A673 (cell line): ENCODE measurements around the gene VWA8. TPM values are rescaled to one million over a fixed set of nuclear protein-coding genes. Genes with fewer than 3 reads are reported as not detected.

Experiments used
- BruUV-seq: library from RNA; stranded (reverse); fragments of 400-500 nt; replicated peaks from 2 replicates; lab custom pipeline; 2021; lab: Mats Ljungman, UMichigan
- CTCF ChIA-PET: fragments of 300-600 bp; sonication (Branson Sonifier 250); formaldehyde crosslinking; loops from one replicate; lab custom pipeline; 2022; ENCODE audit warnings: antibody characterized with exemption; lab: Charles Lee
- POLR2A ChIA-PET: fragments of 300-600 bp; sonication (Branson Sonifier 250); formaldehyde crosslinking; loops from one replicate; lab custom pipeline; 2022; ENCODE audit warnings: antibody characterized with exemption; ENCODE audit not compliant: low non-redundant PET; lab: Charles Lee
- DNase-seq: peaks from one replicate; pipeline ENCODE4 v3.0.0-alpha.2; 2015; ENCODE audit warnings: low spot score
- H3K27ac ChIP-seq: fragments of 200-600 bp; sonication (generic); 2 replicates; pipeline ENCODE4 v1.5.1; 2016; ENCODE audit warnings: mixed run types, low read depth, mild to moderate bottlenecking, mixed read lengths, antibody characterized with exemption, low read length; ENCODE audit not compliant: poor library complexity, severe bottlenecking
- H3K27me3 ChIP-seq: fragments of 200-600 bp; sonication (generic); replicated peaks from 2 replicates; pipeline ENCODE4 v1.6.1; 2017; ENCODE audit warnings: mixed run types, low read depth, mild to moderate bottlenecking, mixed read lengths, antibody characterized with exemption, low read length; ENCODE audit not compliant: insufficient read depth, poor library complexity
- H3K36me3 ChIP-seq: fragments of 200-600 bp; sonication (generic); 2 replicates; pipeline ENCODE4 v1.6.1; 2016; ENCODE audit warnings: mixed run types, mild to moderate bottlenecking, mixed read lengths, antibody characterized with exemption, low read length; ENCODE audit not compliant: insufficient read depth, poor library complexity, severe bottlenecking
- H3K4me1 ChIP-seq: fragments of 200-600 bp; sonication (generic); 2 replicates; pipeline ENCODE4 v1.6.1; 2017; ENCODE audit warnings: mixed run types, mild to moderate bottlenecking, mixed read lengths, antibody characterized with exemption, low read length; ENCODE audit not compliant: insufficient read depth, poor library complexity, severe bottlenecking
- H3K4me3 ChIP-seq: fragments of 200-600 bp; sonication (generic); 2 replicates; pipeline ENCODE4 v1.5.1; 2016; ENCODE audit warnings: low read depth, mixed run types, mild to moderate bottlenecking, mixed read lengths, low read length; ENCODE audit not compliant: poor library complexity, severe bottlenecking
- H3K9me3 ChIP-seq: fragments of 200-600 bp; sonication (generic); 2 replicates; pipeline ENCODE4 v1.6.1; 2016; ENCODE audit warnings: mixed run types, low read depth, mild to moderate bottlenecking, mixed read lengths, antibody characterized with exemption, low read length; ENCODE audit not compliant: poor library complexity, severe bottlenecking
- CTCF ChIP-seq: fragments of 300-800, 200-600 bp; sonication (generic); conservative IDR thresholded peaks from 2 replicates; pipeline ENCODE4 v1.5.1; 2017; ENCODE audit warnings: low read depth, mild to moderate bottlenecking, antibody characterized with exemption, low read length, moderate library complexity, mixed read lengths
- EZH2 ChIP-seq: fragments of 200-600 bp; sonication (generic); IDR thresholded peaks from 2 replicates; pipeline ENCODE4 v1.6.1; 2017; ENCODE audit warnings: borderline replicate concordance, low read depth, mild to moderate bottlenecking, mixed read lengths, antibody characterized with exemption, low read length; ENCODE audit not compliant: poor library complexity, severe bottlenecking
- intact Hi-C: fragments of 100-400 bp; cut with micrococcal nuclease; formaldehyde crosslinking; loops from one replicate; pipeline ENCODE4 v1.10.0; 2022; ENCODE audit not compliant: unreplicated experiment
- total RNA-seq: library from RNA; stranded (reverse); gene quantifications from 2 replicates; pipeline ENCODE4 v1.2.3, GENCODE V29; 2021

VWA8 gene
- total RNA-seq, 1 experiment from 2014 or later: 18.5 TPM

GRCh38 chr13:41785402-41786172, 175.3 kb downstream of the VWA8 start:
- Histone ChIP-seq H3K9me3 (no peaks in the 10 kb centered on the region), H3K27ac (no peak overlapping the region), H3K4me1 (peaks cover 7% of the 10 kb centered on the region), H3K27me3 (no peaks in the 10 kb centered on the region), H3K4me3 (no peak overlapping the region), H3K36me3 (no peaks in the 10 kb centered on the region)
- DNase-seq: no peak
- CTCF ChIA-PET: no interaction called here
- intact Hi-C loops: no loop called here
- TF ChIP-seq CTCF: no peak
- no peak for TF ChIP-seq EZH2
- BruUV-seq: no TSS peak
- POLR2A ChIA-PET: no interaction called here

- no peak for DNase-seq
- H3K27me3 ChIP-seq: no peaks in the 10 kb centered on the region
- ChIA-PET CTCF (no interaction called here), POLR2A (no interaction called here)
- H3K36me3 ChIP-seq: no peaks in the 10 kb centered on the region
- BruUV-seq: no TSS peak
- intact Hi-C loops: no loop called here
- H3K27ac ChIP-seq: no peak overlapping the region
- H3K9me3 ChIP-seq: no peaks in the 10 kb centered on the region
- H3K4me1 ChIP-seq: peaks cover 7% of the 10 kb centered on the region
- no peak overlapping the region for H3K4me3 ChIP-seq
- TF ChIP-seq CTCF (no peak), EZH2 (no peak)
Measured at GRCh38 chr13:41782086-41782485, 178.8 kb downstream of the VWA8 start.

GRCh38 chr13:41780715-41781706, 179.9 kb downstream of the VWA8 start:
- DNase-seq: peak; percentile 37
- Histone ChIP-seq H3K4me1 (peaks cover 7% of the 10 kb centered on the region), H3K27ac (no peak overlapping the region), H3K27me3 (no peaks in the 10 kb centered on the region), H3K36me3 (no peaks in the 10 kb centered on the region), H3K4me3 (no peak overlapping the region), H3K9me3 (no peaks in the 10 kb centered on the region)
- POLR2A ChIA-PET: no interaction called here
- BruUV-seq: no TSS peak
- TF ChIP-seq EZH2: no peak
- TF ChIP-seq CTCF: no peak
- intact Hi-C loops: no loop called here
- CTCF ChIA-PET: no interaction called here
